Measurements from ENCODE around the gene CASP7.
"Not testable (repeated sequence)": the region's sequence is repeated elsewhere in the genome, so short reads cannot be mapped to it uniquely, and the experiment has no call there.

The CASP7 gene

DNA sequence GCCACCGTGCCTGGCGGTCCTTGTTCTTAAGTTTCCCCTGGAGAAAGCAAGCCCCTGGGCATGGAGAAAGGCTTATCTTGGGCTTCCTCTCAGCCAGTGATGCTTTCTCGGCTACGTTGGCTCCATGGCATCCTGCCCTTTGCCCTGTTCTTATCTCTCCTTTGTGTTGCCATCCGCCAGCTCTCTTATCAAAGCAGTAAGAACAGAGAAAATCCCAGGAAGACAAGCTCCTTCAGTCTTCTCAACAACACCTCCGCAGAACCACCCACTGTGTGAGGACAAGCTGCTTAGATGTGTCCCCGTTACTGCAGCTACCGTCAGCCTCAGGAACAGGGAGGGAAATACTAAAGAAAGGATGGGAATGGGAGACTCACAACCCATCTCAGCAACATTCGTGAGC is 75.1 kb downstream of the CASP7 start:
- DNase-seq: no peak

DNA sequence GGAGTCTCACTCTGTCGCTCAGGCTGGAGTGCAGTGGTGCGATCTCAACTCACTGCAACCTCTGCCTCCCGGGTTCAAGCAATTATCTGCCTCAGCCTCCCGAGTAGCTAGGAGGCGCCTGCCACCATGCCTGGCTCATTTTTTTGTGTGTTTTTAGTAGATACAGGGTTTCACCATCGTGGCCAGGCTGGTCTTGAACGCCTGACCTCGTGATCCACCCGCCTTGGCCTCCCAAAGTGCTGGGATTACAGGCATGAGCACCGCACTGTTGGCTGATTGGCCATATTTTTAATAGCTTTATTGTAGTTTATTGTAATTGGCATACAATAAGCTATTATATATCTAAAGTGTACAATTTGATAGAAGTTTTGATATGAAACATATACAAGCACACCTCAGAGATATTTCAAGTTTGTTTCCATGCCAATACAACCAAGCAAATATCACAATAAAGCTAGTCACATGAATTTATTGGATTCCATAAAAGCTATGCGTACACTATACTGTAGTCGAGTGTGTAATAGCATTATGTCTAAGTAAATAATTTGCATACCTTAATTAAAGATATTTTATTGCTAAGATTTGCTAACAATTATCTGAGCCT is 77.3 kb downstream of the CASP7 start:
- no peak for DNase-seq

DNA sequence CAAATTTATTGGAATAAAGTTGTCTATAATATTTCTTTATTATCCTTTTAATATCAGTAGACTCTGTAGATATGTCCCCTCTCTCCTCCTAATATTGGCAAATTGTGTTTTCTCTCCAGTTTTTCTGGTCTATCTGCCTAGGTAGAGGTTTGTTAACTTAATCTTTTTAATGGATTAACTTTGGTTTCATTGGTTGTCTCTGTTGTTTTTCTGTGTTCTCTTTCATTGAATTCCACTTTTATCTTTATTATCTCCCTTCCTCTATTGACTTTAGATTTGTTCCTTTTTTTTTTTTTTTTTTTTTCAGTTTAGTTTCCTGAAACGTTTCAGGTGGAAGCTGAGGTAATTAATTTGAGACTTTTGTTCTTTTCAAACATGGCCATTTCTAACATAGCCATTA is 82.4 kb downstream of the CASP7 start:
- DNase-seq: no peak

DNA sequence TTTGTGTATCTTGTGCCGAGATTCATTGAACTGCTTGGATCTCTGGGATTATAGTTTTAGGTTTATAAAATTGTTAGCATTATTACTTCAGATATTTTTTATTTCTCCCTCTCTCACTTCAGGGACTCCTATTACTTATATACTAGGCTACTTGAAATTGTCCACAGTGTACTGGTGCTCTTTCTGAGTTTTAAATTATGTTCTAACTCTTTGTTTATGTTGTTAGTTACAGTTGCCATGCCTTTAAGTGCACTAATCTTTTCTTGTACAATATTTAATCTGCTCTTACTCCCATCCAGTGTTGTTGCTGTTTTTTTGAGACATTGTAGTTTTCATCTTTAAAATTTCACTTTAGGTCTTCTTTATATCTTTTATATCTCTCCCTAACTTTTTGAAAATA is 84.9 kb downstream of the CASP7 start:
- no peak for DNase-seq

DNA sequence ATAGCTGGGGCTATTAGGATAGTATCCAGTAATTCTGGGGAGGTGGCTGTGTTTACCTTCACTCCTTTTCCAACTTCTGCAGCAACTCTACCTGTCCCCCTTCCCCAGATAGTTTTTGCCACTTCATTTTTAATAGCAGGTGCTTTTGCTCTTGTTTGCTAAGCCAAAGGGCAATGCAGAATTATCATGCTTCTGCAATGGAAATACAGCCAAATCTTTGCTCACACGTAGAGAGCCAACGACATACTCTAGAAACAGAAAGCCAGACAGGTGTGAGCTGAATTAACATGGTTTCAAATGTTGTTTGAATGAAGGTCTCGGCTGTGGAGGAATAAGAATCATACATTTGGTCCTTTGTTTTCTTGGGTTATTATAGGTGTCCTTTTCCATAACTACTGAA is 86.2 kb downstream of the CASP7 start:
- no peak for DNase-seq

DNA sequence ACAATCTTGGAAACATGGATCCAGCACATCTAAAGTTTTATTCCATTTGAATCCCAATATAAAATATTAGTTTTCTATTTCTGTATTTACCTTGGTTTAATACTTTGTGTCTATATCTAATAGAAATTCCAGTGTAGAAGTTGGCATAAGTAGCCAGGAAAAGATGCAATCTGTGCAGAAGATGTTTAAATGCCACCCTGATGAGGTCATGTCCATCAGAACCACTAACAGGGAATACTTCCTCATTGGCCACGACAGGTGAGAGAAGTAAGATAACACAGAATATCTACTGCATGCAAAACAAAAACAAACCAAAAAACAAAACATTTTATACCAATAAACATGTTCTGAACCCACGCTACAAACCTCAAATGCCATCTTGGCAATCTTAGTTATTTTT is 87.5 kb downstream of the CASP7 start:
- DNase-seq: no peak

DNA sequence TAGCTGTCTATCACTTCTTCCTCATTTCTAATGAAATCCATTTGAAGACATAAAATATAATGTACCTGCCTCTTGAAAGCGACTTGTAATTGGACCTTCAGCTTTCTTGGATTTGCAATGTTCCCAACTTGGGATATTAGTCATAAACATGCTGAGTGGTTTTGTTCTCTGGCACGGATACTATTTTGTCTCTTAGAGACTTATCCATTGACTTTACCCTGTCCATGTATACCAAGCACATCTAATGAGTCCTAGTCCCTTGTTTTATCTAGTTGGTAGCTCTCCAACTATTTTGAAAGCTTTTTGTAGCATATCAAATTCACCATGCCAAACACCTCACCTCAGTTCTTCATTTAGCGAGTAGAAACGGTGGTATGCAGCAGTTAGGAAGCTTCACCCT is 90.6 kb downstream of the CASP7 start:
- DNase-seq: no peak

DNA sequence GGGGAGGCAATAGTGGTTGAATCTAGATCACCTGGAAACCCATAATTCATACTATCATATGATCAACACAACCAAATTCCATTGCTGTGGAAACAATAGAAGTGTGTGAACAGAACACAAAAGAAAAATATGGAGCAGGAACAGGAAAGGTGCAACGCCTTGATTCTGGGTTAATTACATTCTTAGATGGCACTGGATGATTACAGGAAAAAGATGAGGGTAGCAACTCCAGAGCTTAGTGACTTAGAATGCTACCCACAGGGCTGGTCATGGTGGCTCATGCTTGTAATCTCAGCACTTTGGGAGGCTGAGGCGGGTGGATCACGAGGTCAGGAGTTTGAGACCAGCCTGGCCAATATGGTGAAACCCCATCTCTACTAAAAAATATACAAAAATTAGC is 91.4 kb downstream of the CASP7 start:
- DNase-seq: not testable (repeated sequence)

DNA sequence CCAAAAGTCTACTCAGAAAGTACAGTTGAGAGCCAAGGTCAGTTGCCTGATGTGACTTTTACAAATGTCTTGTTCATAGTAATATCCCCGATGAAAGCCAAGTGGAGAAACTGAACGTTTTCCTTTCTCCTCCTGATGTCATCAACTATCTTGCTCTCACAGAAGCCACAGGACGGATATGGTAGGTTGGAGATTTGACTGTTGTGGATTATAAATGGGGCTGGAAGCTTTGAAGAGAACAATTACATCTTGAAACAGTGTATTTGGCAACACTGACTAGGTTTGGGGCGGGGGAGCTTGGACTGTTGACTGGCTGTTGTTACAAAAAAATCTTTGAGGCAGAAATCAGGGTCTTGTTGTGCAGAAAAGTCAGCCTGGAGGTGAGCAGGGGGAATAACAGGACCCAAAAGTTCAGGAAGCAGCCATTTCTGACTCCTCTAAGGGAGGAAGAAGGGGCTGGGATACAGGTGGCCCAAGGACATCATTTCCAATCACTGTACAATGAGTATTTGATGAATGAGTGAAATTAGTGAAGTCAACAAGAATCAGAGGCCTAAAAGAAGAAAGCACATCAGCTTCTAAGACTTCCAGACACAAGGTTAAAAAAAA is 96.1 kb downstream of the CASP7 start:
- no peak for DNase-seq

DNA sequence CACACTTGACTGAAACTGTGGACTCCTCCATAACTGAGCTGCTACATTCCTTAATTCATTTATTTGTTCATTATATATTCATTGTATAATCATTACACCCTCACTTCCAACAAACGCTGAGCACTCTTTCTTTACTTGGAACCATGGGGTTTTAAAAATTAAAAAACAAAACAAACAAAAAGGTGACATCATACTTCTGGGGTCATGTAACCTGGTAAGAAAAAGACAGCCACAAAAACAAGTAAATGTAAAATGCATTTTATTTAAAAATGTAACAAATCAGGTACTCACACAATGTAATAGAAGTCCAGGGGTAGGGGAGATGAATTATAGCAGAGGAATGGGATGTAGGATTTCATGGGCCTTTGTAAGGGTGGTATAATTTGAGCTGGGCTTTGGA is 96.8 kb downstream of the CASP7 start:
- no peak for DNase-seq

All from bone marrow (tissue), 2 donors.